Spleen (tissue), 7 donors: ENCODE data around the gene PTTG1.

Experiments used
- CTCF ChIP-seq, 11 experiments: fragments of 200-600 bp in 7 of 11; fragments of 450-650 bp in 4 of 11; sonication (generic) in 4 of 11; IDR thresholded peaks in 8 of 11; conservative IDR thresholded peaks in 3 of 11; 1 replicate in 7 of 11; 2 replicates in 4 of 11; pipeline versions ENCODE4 v1.4.0 to v1.8.0; 2016 to 2021; ENCODE audit warnings: antibody characterized with exemption in 11 of 11, inconsistent platforms in 4 of 11, mild to moderate bottlenecking in 1 of 11
- POLR2A ChIP-seq, 3 donors: fragments of 450-650 bp; IDR thresholded peaks; one replicate each; pipeline ENCODE4 v1.5.1; 2017; ENCODE audit warnings: antibody characterized with exemption in 3 of 3, mild to moderate bottlenecking in 1 of 3
- POLR2AphosphoS5 ChIP-seq, 3 donors: sonication (generic); formaldehyde crosslinking; IDR thresholded peaks; one replicate each; pipeline ENCODE4 v1.5.1; 2017; ENCODE audit warnings: antibody characterized with exemption in 3 of 3
- donor health status: DM: no; HTN: no; CAD: no; lungs with moderate emphysema.
- donor health status: DM: no; HTN: no; CAD: no.
- donor health status: DM: no; HTN: no; CAD: no.

- TF ChIP-seq CTCF (IDR thresholded peaks at IDR 0.05 in 8 of 11, conservative IDR thresholded peaks at IDR 0.05 in 3 of 11) (no peak), POLR2A (IDR thresholded peaks at IDR 0.05) (no peak), POLR2AphosphoS5 (IDR thresholded peaks at IDR 0.05) (no peak)
Observed at GRCh38 chr5:160382346-160382745, 39.3 kb upstream of the PTTG1 start.
